K562 (cell line): Measurements from ENCODE around the gene C5AR2. TPM values are rescaled to one million over a fixed set of nuclear protein-coding genes. Genes with fewer than 3 reads are reported as not detected.

ENCODE experiments used
- ARID2 ChIP-seq: fragments of 450-650 bp; IDR thresholded peaks from 2 replicates; pipeline ENCODE4 v1.6.1; 2017; ENCODE audit warnings: antibody characterized with exemption, mild to moderate bottlenecking
- ARID4B ChIP-seq: sonication (generic); formaldehyde crosslinking; IDR thresholded peaks from 2 replicates; pipeline ENCODE4 v1.8.0; 2022; ENCODE audit warnings: mild to moderate bottlenecking, missing genetic modification reagents
- ATF2 ChIP-seq: sonication (generic); formaldehyde crosslinking; IDR thresholded peaks from 2 replicates; pipeline ENCODE4 v1.8.1; 2022; ENCODE audit warnings: missing genetic modification reagents
- CHCHD3 ChIP-seq: fragments of 250-450 bp; sonication (Bioruptor Pico); IDR thresholded peaks from 2 replicates; pipeline ENCODE4 v2.1.2; 2022; ENCODE audit warnings: mild to moderate bottlenecking
- CSDE1 ChIP-seq, 2 experiments: fragments of 450-650 bp; IDR thresholded peaks; 2 replicates each; pipeline ENCODE4 v1.6.1; 2016; ENCODE audit warnings: mild to moderate bottlenecking in 1 of 2
- CTCF ChIP-seq, 3 experiments: IDR thresholded peaks in 2 of 3; conservative IDR thresholded peaks in 1 of 3; 2 replicates each; pipeline ENCODE4 v1.5.1; 2011 to 2012; ENCODE audit warnings: low read length in 3 of 3, mild to moderate bottlenecking in 3 of 3, control low read depth in 2 of 3, improper control_type of control experiment in 1 of 3, inconsistent platforms in 1 of 3, low read depth in 1 of 3, mixed read lengths in 1 of 3, moderate library complexity in 1 of 3; ENCODE audit not compliant: insufficient read depth in 2 of 3
- E2F3 ChIP-seq: fragments of 250-450 bp; sonication (Bioruptor Pico); IDR thresholded peaks from 2 replicates; pipeline ENCODE4 v1.4.0; 2020; ENCODE audit warnings: mild to moderate bottlenecking
- ETV6 ChIP-seq, 3 experiments: fragments of 150-350 bp in 1 of 3; sonication (generic) in 1 of 3; formaldehyde crosslinking in 1 of 3; IDR thresholded peaks; 2 replicates each; pipeline versions ENCODE4 v1.6.1 to v1.8.0; 2014 to 2022; ENCODE audit warnings: borderline replicate concordance in 2 of 3, low read depth in 2 of 3, antibody characterized with exemption in 1 of 3, low read length in 1 of 3, mild to moderate bottlenecking in 1 of 3, missing genetic modification reagents in 1 of 3
- KLF10 ChIP-seq: fragments of 250-450 bp; sonication (Bioruptor Pico); IDR thresholded peaks from 2 replicates; pipeline ENCODE4 v1.6.1; 2021; ENCODE audit warnings: matching md5 sums
- LEF1 ChIP-seq: fragments of 450-650 bp; IDR thresholded peaks from 2 replicates; pipeline ENCODE4 v1.6.1; 2016; ENCODE audit warnings: mild to moderate bottlenecking
- MNT ChIP-seq, 2 experiments: fragments of 450-650 bp; conservative IDR thresholded peaks; 2 replicates each; pipeline ENCODE4 v1.6.1; 2017; ENCODE audit warnings: mild to moderate bottlenecking in 2 of 2, moderate library complexity in 2 of 2
- MYC ChIP-seq, 2 experiments: fragments of 250-450 bp in 1 of 2; sonication (Bioruptor Pico) in 1 of 2; IDR thresholded peaks; 2 replicates each; pipeline versions ENCODE4 v1.5.1 to v1.6.1; 2012 to 2021; ENCODE audit warnings: low read depth in 2 of 2, borderline replicate concordance in 1 of 2, improper control_type of control experiment in 1 of 2, low read length in 1 of 2, mild to moderate bottlenecking in 1 of 2, moderate library complexity in 1 of 2
- PHF8 ChIP-seq: fragments of 200-600 bp; sonication (generic); IDR thresholded peaks from 2 replicates; pipeline ENCODE4 v1.6.1; 2012; ENCODE audit warnings: mixed run types, mild to moderate bottlenecking, inconsistent platforms, low read length, moderate library complexity, borderline replicate concordance
- TSC22D4 ChIP-seq: fragments of 450-650 bp; IDR thresholded peaks from 2 replicates; pipeline ENCODE4 v1.6.1; 2016; ENCODE audit warnings: missing genetic modification characterization, missing biosample characterization, control low read depth
- ZBTB8A ChIP-seq: fragments of 450-650 bp; IDR thresholded peaks from 2 replicates; pipeline ENCODE4 v1.6.1; 2018; ENCODE audit warnings: mild to moderate bottlenecking, moderate library complexity; ENCODE audit not compliant: partially characterized antibody
- ZNF134 ChIP-seq: fragments of 250-450 bp; sonication (Bioruptor Pico); conservative IDR thresholded peaks from 2 replicates; pipeline ENCODE4 v1.4.0; 2020
- ZNF311 ChIP-seq: fragments of 250-450 bp; sonication (Bioruptor Pico); IDR thresholded peaks from 2 replicates; pipeline ENCODE4 v1.4.0; 2020; ENCODE audit warnings: mild to moderate bottlenecking, moderate library complexity
- ZNF354B ChIP-seq: fragments of 250-450 bp; sonication (Bioruptor Pico); IDR thresholded peaks from 2 replicates; pipeline ENCODE4 v1.4.0; 2020
- ZNF445 ChIP-seq: fragments of 250-450 bp; sonication (Bioruptor Pico); IDR thresholded peaks from 2 replicates; pipeline ENCODE4 v1.4.0; 2020; ENCODE audit warnings: low read depth, mild to moderate bottlenecking, moderate library complexity
- ZNF583 ChIP-seq: fragments of 250-450 bp; sonication (Bioruptor Pico); IDR thresholded peaks from 2 replicates; pipeline ENCODE4 v1.4.0; 2020
- polyA plus RNA-seq, 8 experiments: library from polyadenylated mRNA; depleted of rRNA in 4 of 8; stranded (reverse) in 5 of 8; unstranded in 3 of 8; fragments of >200 nt; fragmentation: Nextera tagmentation in 2 of 8; fragmentation: Illumina TruSeq in 1 of 8; extraction: Ambion mirVana in 2 of 8; extraction: Trizol in 1 of 8; gene quantifications; 2 replicates each; pipeline versions ENCODE4 v1.2.1 to v1.2.3, GENCODE V29; 2011 to 2014; ENCODE audit warnings: inconsistent platforms in 1 of 8, missing spikeins in 1 of 8
- total RNA-seq, 7 experiments: library from RNA; depleted of rRNA in 6 of 7; stranded (reverse); fragments of >200 nt in 6 of 7; fragmentation: Illumina TruSeq in 2 of 7; extraction: Trizol in 2 of 7; gene quantifications; 2 replicates each; pipeline versions ENCODE4 v1.2.1 to v1.2.3, GENCODE V29; 2011 to 2021; ENCODE audit warnings: low replicate concordance in 1 of 7

The C5AR2 gene
- total and polyA plus RNA-seq, 9 of the 15 experiments (the other 6 are each of a cell fraction or from before 2014, with no cell fraction given): 0.01 to 1.1 (median 0.13) TPM

- no peak for TF ChIP-seq ZNF445 (CRISPR knock-in tag)
- TF ChIP-seq ZNF134 (CRISPR knock-in tag): no peak
- TF ChIP-seq ZNF311 (CRISPR knock-in tag): no peak
- TF ChIP-seq ZNF354B (CRISPR knock-in tag): no peak
- TF ChIP-seq CHCHD3 (CRISPR knock-in tag): no peak
- TF ChIP-seq CSDE1 (IDR thresholded peaks at IDR 0.05): no peak
- TF ChIP-seq TSC22D4: no peak
- TF ChIP-seq ARID2: no peak
- no peak for TF ChIP-seq LEF1
- no peak for TF ChIP-seq ZNF583
- no peak for TF ChIP-seq ZBTB8A
- TF ChIP-seq ETV6 (IDR thresholded peaks at IDR 0.05; ENCODE audit: borderline replicate concordance in 1 of 2, low read depth in 2 of 2, low read length in 1 of 2): no peak
- no peak for TF ChIP-seq ETV6 (CRISPR knock-in tag; IDR thresholded peaks at IDR 0.05; ENCODE audit: borderline replicate concordance)
- no peak for TF ChIP-seq PHF8
- TF ChIP-seq KLF10: no peak
- TF ChIP-seq CTCF (IDR thresholded peaks at IDR 0.05 in 2 of 3, conservative IDR thresholded peaks at IDR 0.05 in 1 of 3; ENCODE audit: insufficient read depth in 2 of 3, low read depth in 1 of 3, low read length in 3 of 3): peak; percentile 84 to 97 (median 89)
- no peak for TF ChIP-seq ATF2
- no peak for TF ChIP-seq ARID4B (CRISPR knock-in tag)
- peak; percentile 53 to 66 for TF ChIP-seq MNT (conservative IDR thresholded peaks at IDR 0.05)
- no peak for TF ChIP-seq E2F3 (CRISPR knock-in tag)
- peak; percentile 92 for TF ChIP-seq MYC (IDR thresholded peaks at IDR 0.05; ENCODE audit: low read depth, low read length)
- no peak for TF ChIP-seq MYC (CRISPR knock-in tag; IDR thresholded peaks at IDR 0.05; ENCODE audit: borderline replicate concordance, low read depth)
Observed at GRCh38 chr19:47305309-47305751, 26.6 kb upstream of the C5AR2 start (continued).
